Sigmoid colon (tissue), 4 donors: Measurements from ENCODE around the gene IKBKE.

Experiments used
- EP300 ChIP-seq, 4 donors: sonication (generic); formaldehyde crosslinking; IDR thresholded peaks; one replicate each; pipeline ENCODE4 v1.6.1; 2017; ENCODE audit warnings: antibody characterized with exemption in 4 of 4
- POLR2A ChIP-seq, 2 donors: fragments of 450-650 bp; IDR thresholded peaks; one replicate each; pipeline ENCODE4 v1.6.1; 2016; ENCODE audit warnings: antibody characterized with exemption in 2 of 2, mild to moderate bottlenecking in 2 of 2, moderate library complexity in 2 of 2
- POLR2AphosphoS5 ChIP-seq, 4 donors: sonication (generic); formaldehyde crosslinking; IDR thresholded peaks; one replicate each; pipeline ENCODE4 v1.6.1; 2017; ENCODE audit warnings: antibody characterized with exemption in 4 of 4
- TF ChIP-seq, protein P1 (sequence below), 4 experiments: fragments of 450-650 bp in 3 of 4; fragments of 200-600 bp in 1 of 4; IDR thresholded peaks; one replicate each; pipeline ENCODE4 v1.5.1; 2016 to 2019; ENCODE audit warnings: antibody characterized with exemption in 4 of 4, mild to moderate bottlenecking in 3 of 4, moderate library complexity in 2 of 4

DNA sequence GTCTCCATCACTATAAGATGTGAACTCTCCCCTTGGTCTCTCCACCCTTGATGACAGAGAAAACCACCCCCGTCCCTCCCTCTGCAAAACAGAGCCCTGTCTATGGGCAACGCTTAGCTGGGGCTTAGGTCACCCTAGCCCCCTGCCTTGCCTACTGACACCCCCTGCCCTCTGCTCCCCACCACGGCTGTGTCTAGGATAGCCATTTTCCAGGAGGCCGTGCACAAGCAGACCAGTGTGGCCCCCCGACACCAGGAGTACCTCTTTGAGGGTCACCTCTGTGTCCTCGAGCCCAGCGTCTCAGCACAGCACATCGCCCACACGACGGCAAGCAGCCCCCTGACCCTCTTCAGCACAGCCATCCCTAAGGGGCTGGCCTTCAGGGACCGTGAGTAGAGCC lies 8.5 kb downstream of the IKBKE start:
- TF ChIP-seq, protein P1, sequence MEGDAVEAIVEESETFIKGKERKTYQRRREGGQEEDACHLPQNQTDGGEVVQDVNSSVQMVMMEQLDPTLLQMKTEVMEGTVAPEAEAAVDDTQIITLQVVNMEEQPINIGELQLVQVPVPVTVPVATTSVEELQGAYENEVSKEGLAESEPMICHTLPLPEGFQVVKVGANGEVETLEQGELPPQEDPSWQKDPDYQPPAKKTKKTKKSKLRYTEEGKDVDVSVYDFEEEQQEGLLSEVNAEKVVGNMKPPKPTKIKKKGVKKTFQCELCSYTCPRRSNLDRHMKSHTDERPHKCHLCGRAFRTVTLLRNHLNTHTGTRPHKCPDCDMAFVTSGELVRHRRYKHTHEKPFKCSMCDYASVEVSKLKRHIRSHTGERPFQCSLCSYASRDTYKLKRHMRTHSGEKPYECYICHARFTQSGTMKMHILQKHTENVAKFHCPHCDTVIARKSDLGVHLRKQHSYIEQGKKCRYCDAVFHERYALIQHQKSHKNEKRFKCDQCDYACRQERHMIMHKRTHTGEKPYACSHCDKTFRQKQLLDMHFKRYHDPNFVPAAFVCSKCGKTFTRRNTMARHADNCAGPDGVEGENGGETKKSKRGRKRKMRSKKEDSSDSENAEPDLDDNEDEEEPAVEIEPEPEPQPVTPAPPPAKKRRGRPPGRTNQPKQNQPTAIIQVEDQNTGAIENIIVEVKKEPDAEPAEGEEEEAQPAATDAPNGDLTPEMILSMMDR (IDR thresholded peaks at IDR 0.05), result no peak
- TF ChIP-seq POLR2AphosphoS5 (IDR thresholded peaks at IDR 0.05) (no peak), POLR2A (IDR thresholded peaks at IDR 0.05) (no peak), EP300 (IDR thresholded peaks at IDR 0.05) (no peak)
